ENCODE data around the gene IGFALS.

IGFALS gene

GRCh38 chr16:1744338-1744840, 49.1 kb downstream of the IGFALS start:
- FAIRE-seq, result no peak

GRCh38 chr16:1743376-1744337, 49.8 kb downstream of the IGFALS start:
- no peak for FAIRE-seq

More at GRCh38 chr16:1744338-1744840, 49.1 kb downstream of the IGFALS start:
- DNase-seq (ENCODE audit: low spot score), result no peak

GRCh38 chr16:1741553-1742165, 51.8 kb downstream of the IGFALS start:
- DNase-seq (ENCODE audit: low spot score), result no peak
- no peak for FAIRE-seq

More at GRCh38 chr16:1743376-1744337, 49.8 kb downstream of the IGFALS start:
- DNase-seq (ENCODE audit: low spot score), result no peak

- FAIRE-seq (no peak), DNase-seq (ENCODE audit: low spot score) (no peak)
These were observed 52.6 kb downstream of the IGFALS start for GRCh38 chr16:1740781-1741490.

Data from RCC 7860 (cell line).